Hippocampal formation (tissue), 2 donors: ENCODE results near the gene KLHL29.

ENCODE experiments used
- DNase-seq, 2 donors: peaks; one replicate each; lab custom pipeline; 2025; lab: John Stamatoyannopoulos, UW

Gene KLHL29

DNA sequence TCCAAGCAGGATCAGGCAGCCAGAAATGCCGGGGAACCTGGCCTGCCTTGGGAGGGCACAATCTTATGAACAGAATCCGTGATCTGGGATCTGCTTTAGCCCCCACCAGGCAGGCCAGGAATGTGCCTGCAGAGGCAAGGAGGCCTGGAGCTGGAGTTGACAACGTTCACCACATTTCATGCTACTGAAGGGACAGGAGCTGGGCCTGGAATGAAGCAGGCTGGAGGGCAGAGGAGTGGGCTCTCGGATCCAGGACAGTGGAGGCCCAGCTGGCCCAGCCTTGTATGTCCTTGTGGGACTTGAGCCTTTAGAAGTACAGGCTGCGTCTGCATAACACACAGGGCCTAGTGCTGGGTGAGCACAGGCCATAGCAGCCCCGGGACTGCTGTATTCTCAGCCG is 91.8 kb downstream of the KLHL29 start:
- no peak for DNase-seq

GRCh38 chr2:23477392-23477791 is 92.4 kb downstream of the KLHL29 start:
- DNase-seq: no peak

DNA sequence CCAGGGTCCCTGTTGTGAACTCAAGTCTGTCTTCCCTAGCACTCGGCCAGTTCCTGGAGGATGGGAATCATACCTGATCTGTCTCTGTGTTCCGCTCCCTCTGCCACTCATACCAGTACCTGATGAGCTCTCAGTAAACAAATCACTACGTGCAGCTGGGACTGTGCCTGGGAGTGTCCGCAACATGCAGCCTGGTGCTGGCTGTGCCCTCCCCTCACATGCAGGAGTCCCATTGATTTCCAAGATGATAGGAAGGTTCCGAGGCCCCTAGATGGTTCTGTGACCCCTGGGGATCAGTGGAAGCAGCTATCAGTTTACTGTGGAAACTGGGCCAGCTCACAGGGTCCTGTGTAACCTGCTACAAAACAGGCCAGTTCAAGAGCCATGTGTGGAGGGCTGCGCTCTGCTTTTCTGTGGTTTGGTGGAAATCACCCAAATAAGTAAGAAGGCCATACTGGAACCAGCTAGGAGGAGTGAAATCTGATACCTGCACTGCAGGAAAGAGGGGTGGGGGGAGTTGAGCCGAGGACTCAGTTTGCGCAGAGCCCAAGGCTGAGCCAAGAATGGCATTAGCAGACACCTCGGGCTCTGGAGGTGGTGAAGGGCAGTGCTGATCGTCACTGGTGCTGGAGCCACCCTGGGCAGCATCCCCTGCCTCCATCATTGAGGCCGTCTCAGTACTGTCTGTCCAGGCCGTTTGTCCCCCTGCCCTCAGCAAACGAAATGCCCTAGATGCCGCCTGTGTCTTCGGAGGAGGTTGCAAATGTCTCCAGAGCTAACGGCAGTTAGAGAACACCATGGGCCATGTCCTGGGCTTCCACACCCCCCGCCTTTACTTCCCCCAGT is 93.3 kb downstream of the KLHL29 start:
- DNase-seq: no peak

DNA sequence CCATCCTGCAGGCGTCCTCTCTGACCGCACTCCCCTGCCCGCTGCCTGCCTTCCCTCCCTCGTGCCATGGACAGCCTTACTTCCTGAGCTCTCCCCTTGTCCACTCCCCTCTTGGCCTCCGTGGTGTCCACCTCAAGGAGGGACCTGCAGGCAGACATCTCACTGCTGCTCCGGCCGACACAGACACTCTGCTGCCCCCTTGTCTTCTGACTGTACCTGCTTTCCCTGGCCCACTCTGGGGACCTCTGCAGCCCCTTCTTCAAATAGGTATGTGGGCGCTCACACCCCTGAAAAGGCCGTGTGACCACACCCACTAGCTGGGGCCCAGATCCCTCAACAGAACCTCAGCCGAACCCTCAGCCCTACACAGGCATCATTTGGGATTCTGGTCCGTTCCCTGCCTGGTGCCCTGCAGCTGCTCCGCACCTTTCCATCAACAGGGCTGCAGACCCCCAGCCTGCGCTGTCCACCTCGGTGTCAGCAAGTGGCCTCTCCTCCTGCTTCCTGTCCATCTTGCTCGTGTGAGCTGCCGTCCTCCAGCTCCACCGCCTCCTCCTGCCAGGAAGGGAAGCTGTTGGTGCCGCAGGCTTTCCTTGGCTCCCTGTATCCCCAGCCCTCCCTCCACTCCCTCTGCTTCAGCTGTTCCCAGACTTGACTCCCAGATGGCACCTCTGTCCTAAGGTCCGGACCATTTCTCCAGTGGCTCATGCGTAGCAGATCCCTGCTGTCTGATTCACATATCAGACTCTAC is 94.1 kb downstream of the KLHL29 start:
- DNase-seq: no peak

DNA sequence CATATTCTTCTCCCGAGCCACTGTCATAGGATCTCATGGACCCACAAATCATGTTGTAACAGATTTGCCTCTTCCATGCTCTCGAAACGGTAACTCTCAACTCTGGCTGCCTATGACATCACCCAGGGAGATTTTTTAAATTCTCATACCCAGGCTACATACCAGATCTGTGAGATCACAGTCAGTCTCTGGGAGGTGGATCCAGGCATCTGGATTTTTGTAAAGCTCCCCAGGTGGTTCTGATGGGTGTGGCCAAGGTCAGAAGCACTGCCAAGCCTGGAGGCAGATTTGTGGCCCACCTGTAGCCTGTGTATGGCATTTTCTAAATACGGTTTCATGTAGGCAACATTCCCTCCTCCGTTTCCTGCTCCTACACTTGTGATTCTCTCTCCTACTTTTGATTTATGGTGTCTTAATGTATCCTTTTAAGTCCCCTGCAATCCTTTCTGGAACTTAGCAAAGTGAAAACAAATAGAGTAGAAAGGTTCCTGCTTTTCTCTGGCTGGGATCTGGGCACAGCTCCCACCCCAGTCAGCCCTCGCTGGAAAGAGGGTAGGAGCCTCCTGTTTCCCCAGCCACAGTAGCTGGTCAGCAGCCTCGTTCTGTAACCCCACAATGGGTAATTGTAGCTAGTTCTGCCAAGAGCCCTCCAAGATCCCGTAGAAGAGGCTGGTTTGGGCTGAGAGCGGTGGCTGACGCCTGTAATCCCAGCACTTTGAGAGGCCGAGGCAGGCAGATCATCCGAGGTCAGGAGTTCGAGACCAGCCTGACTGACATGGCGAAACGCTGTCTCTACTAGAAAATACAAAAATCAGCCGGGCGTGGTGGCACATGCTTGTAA is 96.2 kb downstream of the KLHL29 start:
- DNase-seq: no peak

- no peak for DNase-seq
These were observed 97.2 kb downstream of the KLHL29 start for GRCh38 chr2:23482188-23482587.

DNA sequence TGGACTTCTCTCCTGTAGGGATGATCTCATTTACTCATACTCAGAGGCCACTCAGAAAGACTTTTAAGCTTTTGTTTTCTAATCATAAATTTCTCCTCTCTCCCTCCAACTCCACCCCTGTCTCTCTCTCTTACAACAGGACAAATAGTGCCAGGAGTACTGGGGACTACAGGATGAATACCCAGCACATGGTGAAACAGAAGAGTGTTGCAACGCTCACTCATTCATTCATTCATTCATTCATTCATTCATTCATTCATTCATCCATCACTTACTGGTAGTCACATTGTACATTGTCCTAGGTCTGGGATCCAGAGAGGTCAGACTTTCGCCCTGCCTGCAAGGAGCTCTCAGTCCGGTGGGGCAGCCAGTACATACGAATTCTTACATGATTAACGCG is 97.6 kb downstream of the KLHL29 start:
- DNase-seq: no peak

DNA sequence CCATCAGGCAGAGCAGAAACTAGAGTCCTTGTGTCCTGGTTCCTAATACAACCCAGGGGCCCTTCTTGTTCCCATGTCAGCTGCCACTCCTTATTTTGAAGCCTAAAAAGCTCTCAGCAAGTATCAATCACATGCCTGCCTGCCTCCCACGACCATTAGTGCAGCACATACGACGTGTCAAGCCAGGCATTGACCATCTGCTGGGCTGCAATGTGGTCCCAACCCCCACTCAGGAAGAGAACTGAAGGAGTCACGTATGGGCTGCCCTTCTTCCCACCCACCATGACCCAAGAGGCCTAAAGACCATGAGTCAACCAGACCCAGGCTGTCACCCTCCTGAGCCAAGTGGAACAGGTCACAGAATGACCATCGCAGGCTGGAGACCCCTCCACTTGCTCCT is 98.8 kb downstream of the KLHL29 start:
- DNase-seq: no peak

DNA sequence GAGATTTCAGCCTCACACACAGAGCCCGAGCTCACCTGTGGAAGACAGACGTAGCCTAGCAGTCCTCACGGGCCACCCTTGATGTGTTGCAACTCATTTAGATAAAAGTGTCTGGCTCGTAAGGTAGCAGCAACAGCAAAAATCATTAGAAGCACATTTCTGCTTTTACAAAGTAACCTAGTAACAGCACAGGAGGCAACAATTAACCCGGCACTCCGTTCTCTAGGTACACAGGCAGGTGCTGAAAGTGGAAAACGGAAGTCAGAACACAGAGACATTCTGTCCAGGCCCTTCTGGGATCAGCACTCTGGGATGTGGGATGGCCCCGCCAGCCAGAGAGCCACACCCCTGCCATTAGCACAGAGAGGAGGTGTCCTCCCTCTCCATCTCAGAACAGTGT is 99.3 kb downstream of the KLHL29 start:
- no peak for DNase-seq

GRCh38 chr2:23484767-23485166 is 99.8 kb downstream of the KLHL29 start:
- no peak for DNase-seq

GRCh38 chr2:23485261-23485660 is 100.3 kb downstream of the KLHL29 start:
- DNase-seq: no peak

DNA sequence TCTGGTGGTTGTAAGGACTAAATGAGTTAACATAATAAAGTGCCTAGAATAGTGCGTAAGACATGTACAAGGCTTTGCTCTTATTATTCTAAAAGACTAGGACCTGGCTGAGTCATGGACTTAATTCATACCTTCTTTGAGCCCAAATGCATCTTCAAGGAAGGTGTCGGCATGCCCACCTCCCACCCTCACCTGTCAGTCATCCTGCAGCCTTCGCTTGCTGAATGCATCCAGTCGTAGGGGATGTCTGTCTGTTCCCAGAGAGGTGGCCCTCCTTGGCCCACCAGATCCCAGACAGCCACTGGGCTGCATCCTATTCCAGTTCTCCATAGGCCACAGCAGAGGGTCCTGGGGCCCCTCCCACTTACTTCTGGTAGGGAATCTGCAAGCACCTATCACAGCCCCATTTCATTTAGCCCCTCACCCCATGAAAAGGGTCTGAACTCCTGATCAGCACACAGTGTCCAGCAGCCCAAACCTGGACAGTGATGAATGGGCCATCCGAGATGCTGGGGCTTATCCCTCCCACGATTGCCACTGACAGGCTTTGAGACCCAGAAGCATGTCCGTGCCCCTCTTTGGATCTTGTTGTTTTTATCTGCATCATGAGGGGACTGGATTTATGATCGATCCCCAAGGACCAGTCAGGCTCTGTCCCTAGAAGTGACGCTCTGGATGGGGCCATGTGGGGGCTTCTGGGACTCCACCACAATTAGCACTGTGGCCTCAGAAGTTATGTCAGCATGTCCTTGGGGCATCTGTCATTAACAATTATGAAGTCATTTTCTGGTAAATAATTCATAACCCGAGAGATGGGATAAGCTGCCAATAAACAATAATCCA is 101.1 kb downstream of the KLHL29 start:
- no peak for DNase-seq

- no peak for DNase-seq
These were observed 101.7 kb downstream of the KLHL29 start for GRCh38 chr2:23486684-23487075.

DNA sequence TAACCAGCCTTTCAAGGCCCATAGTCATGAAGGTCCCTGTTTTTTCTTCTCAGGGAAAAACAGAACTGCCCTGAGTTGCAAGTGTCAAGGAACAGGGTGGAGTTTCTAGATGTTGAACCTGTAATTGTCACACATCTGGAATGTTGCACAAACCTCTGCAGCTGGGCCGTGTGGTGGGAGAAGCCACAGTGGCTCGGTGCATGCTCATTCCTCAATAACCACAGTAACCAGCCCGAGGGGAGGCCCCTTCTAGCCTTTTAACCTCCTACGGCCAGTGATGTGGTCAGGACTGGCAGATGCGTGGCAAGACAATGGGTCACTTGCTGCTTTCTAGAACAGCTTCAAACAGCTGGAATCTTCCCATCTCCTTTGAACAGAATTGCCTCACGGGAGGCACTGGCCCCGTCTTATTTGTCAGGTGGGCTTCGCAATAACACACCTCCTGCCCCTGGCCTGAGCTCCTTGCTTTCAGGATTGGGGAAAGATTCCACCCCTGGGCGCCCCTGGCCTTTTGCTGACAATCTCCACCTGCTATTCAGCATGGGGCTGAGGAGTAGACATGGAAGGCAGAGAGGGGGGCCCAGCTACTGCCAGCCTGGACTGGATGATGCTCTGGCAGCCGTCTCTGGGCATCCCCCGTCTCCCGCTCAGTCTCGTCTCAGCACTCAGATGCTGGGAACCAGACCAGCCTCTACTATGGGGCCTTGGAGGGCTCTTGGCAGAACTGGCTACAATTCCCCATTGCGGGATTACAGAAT is 102.9 kb downstream of the KLHL29 start:
- no peak for DNase-seq

GRCh38 chr2:23488584-23488983 is 103.6 kb downstream of the KLHL29 start:
- DNase-seq: no peak

DNA sequence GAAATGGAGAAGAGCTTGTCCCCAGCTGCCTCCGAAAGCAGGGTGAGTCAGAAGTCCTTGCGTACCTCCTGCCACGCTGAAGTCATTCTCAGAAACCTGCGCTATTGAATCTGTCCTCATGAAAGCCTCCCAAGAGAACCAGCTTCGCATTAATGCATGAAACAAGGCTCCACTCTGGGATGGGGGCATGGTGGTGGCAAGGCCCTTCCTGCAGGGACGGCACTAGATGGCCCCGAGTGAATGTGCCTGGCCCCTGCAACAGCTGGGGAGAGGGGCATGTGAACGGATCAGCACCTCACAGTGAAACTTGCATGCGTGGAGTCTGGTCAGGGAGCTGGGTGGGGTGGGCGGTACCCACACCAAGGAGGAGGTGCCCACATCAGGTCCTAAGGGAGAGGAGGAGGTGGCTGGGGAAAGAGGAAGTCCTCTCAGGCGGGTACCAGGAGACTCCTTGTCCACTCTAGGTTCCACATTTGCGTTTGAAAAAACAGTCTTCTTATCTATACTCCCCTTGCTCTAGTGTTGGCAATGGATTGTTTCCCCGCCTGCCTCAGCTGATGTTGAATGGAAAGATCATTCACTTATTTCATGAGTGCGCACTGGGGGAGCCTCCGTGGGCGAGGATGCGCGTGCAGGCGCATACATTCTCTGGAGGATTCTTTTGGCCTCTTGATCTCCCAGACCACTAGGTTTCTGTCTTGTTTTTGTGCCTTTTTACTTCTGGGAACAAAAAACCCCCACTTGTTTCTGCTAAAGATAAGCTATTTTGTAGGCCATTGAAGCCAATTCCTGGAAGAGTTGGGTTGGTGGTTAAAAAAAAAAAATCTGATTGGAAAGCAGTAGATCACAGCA is 104.7 kb downstream of the KLHL29 start:
- no peak for DNase-seq

- no peak for DNase-seq
These were observed 106.8 kb downstream of the KLHL29 start for GRCh38 chr2:23491591-23492336.

DNA sequence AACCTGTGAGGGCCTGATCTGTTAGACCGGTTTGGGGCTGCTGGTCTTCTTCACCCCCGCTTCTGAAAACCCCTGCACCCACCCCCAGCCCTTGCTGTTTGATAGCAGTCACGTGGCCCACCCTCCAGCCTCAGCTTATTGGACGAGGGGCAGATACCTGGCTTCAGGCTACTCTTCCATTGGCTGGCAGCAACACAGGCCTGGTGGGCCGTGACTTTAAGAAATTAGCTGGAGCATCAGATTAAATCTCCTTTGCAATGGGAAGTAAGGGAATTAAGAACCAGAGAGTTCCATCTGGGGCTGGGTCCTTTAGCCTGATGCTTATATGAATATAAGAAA is 107.3 kb downstream of the KLHL29 start:
- DNase-seq: no peak

- no peak for DNase-seq
These were observed 107.9 kb downstream of the KLHL29 start for GRCh38 chr2:23492921-23493320.
